ENCODE measurements around the gene SESN3.
A peak's percentile ranks its signal among the peaks of the same experiment; 100 is the strongest.

The SESN3 gene

GRCh38 chr11:95156916-95157541 is 74.0 kb downstream of the SESN3 start:
- DNase-seq: peak in 2 of 10 donors; percentile 74 to 85
- intact Hi-C loops (cut with DNase I): loop anchor here (10.0 kb wide), 1 partner anchor 408 kb away; no protein-coding TSS in a partner anchor

- no peak for DNase-seq
- intact Hi-C loops (cut with DNase I): loop anchor here (10.0 kb wide), 1 partner anchor 409 kb away; no protein-coding TSS in a partner anchor
Measured at GRCh38 chr11:95156133-95156721, 74.8 kb downstream of the SESN3 start.

GRCh38 chr11:95155385-95155784 is 75.6 kb downstream of the SESN3 start:
- intact Hi-C loops (cut with DNase I): loop anchor here (10.0 kb wide), 1 partner anchor 409 kb away; no protein-coding TSS in a partner anchor

GRCh38 chr11:95154514-95154913 is 76.5 kb downstream of the SESN3 start:
- DNase-seq: peak in 4 of 10 donors; percentile 19 to 84 (median 28)
- intact Hi-C loops (cut with DNase I): loop anchor here (5.0 to 10.0 kb wide), 3 partner anchors 78 to 532 kb away; partner anchors contain the start of gene SESN3

More at GRCh38 chr11:95155385-95155784, 75.6 kb downstream of the SESN3 start:
- DNase-seq: no peak

GRCh38 chr11:95153857-95154246 is 77.2 kb downstream of the SESN3 start:
- intact Hi-C loops (cut with DNase I): loop anchor here (5.0 to 10.0 kb wide), 3 partner anchors 78 to 532 kb away; partner anchors contain the start of gene SESN3
- DNase-seq: no peak

- intact Hi-C loops (cut with DNase I): loop anchor here (1.0 to 10.0 kb wide), 4 partner anchors 79 to 552 kb away; partner anchors contain the start of gene SESN3
- DNase-seq: no peak
Measured at GRCh38 chr11:95152876-95153856, 77.8 kb downstream of the SESN3 start.

- intact Hi-C loops (cut with DNase I): loop anchor here (1.0 to 10.0 kb wide), 6 partner anchors 81 to 613 kb away; partner anchors contain the start of genes CWC15, KDM4D and SESN3
- DNase-seq: peak; percentile 82 to 98 (median 90)
Measured at GRCh38 chr11:95150956-95151684, 79.9 kb downstream of the SESN3 start.

GRCh38 chr11:95149651-95150364 is 81.2 kb downstream of the SESN3 start:
- peak; percentile 41 to 96 (median 70) for DNase-seq
- intact Hi-C loops (cut with DNase I): loop anchor here (2.0 to 10.0 kb wide), 6 partner anchors 55 to 528 kb away; partner anchors contain the start of genes CWC15, KDM4D and SESN3

GRCh38 chr11:95148938-95149337 is 82.1 kb downstream of the SESN3 start:
- no peak for DNase-seq
- intact Hi-C loops (cut with DNase I): loop anchor here (10.0 kb wide), 1 partner anchor 54 kb away; no protein-coding TSS in a partner anchor

GRCh38 chr11:95148406-95148805 is 82.6 kb downstream of the SESN3 start:
- intact Hi-C loops (cut with DNase I): loop anchor here (10.0 kb wide), 1 partner anchor 54 kb away; no protein-coding TSS in a partner anchor
- DNase-seq: no peak

GRCh38 chr11:95147364-95147905 is 83.6 kb downstream of the SESN3 start:
- peak in 7 of 10 donors; percentile 21 to 93 (median 54) for DNase-seq
- intact Hi-C loops (cut with DNase I): loop anchor here (10.0 kb wide), 1 partner anchor 53 kb away; no protein-coding TSS in a partner anchor

GRCh38 chr11:95145430-95146060 is 85.5 kb downstream of the SESN3 start:
- intact Hi-C loops (cut with DNase I): loop anchor here (10.0 kb wide), 1 partner anchor 51 kb away; no protein-coding TSS in a partner anchor
- no peak for DNase-seq

- DNase-seq: no peak
- intact Hi-C loops (cut with DNase I): loop anchor here (10.0 kb wide), 1 partner anchor 50 kb away; no protein-coding TSS in a partner anchor
Measured at GRCh38 chr11:95144313-95145235, 86.4 kb downstream of the SESN3 start.

- intact Hi-C loops (cut with DNase I): loop anchor here (10.0 kb wide), 1 partner anchor 48 kb away; no protein-coding TSS in a partner anchor
- no peak for DNase-seq
Measured at GRCh38 chr11:95143106-95143681, 87.8 kb downstream of the SESN3 start.

- intact Hi-C loops (cut with DNase I): loop anchor here (10.0 kb wide), 1 partner anchor 48 kb away; no protein-coding TSS in a partner anchor
- no peak for DNase-seq
Measured at GRCh38 chr11:95142431-95142830, 88.6 kb downstream of the SESN3 start.

GRCh38 chr11:95140397-95141033 is 90.5 kb downstream of the SESN3 start:
- DNase-seq: no peak
- intact Hi-C loops (cut with DNase I): loop anchor here (10.0 kb wide), 1 partner anchor 46 kb away; no protein-coding TSS in a partner anchor

Measured in posterior cingulate gyrus (tissue), 11 donors.